Hematopoietic multipotent progenitor cell treated with erythropoietin and hydrocortisone succinate and interleukin-3 and kit ligand, for 17 days (in vitro differentiated cells): ENCODE measurements around the gene MYOM3.

Experiments used
- DNase-seq: peaks from one replicate; pipeline ENCODE4 v3.0.0-alpha.2; 2015; ENCODE audit warnings: low spot score

Gene MYOM3

GRCh38 chr1:24138476-24139221 is 26.7 kb upstream of the MYOM3 start:
- no peak for DNase-seq

DNA sequence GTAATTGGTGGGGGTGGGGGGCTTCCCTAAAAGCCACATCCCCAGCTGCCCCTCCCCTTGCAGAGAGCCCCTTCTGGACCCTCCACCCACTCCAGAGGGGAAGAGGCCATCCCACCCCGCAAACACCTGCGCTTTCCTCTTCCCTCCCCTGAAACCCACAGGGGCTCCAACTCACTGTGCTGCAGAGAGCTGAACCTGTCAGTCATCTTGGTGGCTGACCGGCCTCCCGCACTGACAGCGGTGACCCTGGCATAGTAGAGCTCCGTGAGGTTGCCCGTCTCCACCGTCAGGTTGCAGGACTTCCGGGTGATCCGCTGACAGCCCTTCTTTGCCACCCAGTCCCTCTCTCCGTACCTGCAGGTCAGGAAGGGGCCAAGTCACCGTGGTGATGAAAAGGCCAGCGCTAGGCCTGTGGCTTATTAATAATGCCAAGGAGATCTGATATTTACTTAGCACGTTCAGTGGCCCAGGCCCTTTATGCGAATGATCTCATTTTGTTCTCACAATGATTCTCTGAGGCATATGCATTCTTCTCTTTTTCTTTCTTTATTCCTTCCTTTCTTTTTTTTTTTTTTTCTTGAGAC is 25.1 kb upstream of the MYOM3 start:
- DNase-seq, result no peak

GRCh38 chr1:24134376-24134775 is 22.4 kb upstream of the MYOM3 start:
- DNase-seq, result no peak

DNA sequence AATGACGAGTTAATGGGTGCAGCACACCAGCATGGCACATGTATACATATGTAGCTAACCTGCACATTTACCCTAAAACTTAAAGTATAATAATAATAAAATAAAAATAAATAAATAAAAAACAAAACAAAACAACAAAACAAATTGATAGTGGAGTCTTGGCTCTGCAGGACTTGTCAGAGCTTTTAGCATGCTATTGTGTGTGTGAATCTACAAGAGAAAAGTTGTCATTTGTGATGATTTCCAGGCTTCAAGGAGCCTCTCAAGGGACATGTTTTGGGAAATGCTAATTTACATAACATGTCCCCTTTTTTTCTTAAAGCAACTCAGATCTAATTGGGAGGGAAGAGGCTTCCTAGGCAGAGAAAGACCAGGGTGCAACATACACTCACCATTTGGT is 21.9 kb upstream of the MYOM3 start:
- DNase-seq, result no peak

DNA sequence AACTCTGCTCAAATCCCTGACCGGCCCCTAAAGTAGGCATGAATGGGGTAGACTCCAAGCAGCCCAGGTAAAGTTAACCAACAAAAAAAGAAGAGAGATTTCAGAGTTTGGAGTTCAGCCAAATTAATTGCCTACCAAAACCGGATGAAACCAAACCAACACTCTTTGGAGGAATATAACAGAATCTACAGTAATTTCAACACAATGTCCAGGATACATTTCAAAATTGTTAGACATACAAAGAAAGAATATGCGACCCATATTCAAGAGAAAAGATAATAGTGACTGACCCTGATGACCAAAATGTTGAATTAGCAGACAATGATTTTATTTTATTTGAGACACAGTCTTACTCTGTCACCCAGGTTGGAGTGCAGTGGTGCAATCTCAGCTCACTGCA is 18.4 kb upstream of the MYOM3 start:
- DNase-seq, result no peak

GRCh38 chr1:24127801-24128363 is 15.9 kb upstream of the MYOM3 start:
- DNase-seq, result no peak

DNA sequence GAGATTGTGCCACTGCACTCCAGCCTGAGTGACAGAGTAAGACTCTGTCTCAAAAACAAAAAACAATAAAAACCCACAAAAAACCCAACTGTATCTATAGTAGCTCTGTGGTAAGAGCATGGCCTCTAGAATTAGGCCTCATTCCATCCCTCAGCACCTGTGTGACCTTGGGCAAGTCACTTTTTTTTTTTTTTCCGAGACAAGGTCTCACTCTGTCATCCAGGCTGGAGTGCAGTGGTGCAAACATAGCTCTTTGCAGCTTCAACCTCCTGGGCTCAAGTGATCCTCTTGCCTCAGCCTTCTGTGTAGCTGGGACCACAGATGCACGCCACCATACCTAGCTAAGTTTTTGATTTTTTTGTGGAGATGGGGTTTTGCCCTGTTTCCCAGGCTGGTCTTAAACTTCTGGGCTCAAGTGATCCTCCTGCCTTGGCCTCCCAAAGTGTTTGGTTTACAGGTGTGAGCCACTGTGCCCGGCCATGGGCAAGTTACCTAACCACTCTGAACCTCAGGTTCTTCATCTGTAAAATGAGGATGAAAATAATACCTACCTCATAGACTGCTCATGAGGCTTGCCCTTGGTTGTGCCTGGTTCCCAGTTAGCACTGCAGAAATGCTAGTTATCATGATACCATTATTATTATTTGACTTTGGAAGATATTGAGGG is 15.3 kb upstream of the MYOM3 start:
- DNase-seq, result no peak

DNA sequence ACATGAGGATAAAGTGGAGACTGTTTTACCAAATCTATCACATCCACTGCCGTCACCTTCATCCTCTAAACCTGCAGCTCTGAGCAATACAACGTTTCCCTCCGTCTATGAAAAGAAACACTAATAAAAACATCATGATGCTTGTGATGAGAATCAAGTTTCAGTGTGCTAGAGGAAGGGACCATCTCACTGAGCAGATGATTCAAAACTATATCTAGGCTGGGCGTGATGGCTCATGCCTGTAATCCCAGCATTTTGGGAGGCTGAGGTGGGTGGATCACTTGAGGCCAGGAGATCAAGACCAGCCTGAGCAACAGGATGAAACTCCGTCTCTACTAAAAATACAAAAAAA is 14.7 kb upstream of the MYOM3 start:
- DNase-seq, result no peak

DNA sequence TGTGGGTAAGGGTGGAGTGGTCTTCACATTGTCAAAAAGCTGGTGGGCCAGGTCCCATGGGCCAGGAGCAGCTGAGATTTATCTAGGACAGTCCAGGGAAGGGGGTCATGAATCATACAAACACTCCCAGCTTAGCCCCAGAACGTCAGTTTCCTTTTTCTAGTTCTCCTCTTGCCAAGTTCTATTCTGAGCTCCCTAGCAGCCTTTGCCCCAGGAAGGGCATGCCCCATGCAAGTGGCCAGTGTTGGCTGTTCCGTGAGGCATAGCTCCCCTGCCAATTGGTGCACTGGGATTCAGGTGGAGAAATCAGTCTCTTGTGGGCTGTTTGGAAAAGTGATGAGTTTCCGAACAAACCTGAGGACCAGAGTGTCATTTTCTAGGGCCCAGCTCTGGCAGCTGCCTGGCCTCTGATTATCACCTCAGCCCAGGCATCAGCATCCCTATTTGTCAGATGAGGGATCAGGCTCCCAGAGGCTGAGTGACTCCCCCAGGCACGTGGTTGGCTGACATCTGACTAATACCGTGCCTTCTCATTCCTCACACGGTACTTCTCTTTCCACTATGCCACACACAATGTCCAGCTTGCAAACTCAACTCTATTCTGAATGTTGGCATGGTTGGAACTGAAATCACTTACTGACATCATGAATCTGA is 14.2 kb upstream of the MYOM3 start:
- DNase-seq, result no peak

DNA sequence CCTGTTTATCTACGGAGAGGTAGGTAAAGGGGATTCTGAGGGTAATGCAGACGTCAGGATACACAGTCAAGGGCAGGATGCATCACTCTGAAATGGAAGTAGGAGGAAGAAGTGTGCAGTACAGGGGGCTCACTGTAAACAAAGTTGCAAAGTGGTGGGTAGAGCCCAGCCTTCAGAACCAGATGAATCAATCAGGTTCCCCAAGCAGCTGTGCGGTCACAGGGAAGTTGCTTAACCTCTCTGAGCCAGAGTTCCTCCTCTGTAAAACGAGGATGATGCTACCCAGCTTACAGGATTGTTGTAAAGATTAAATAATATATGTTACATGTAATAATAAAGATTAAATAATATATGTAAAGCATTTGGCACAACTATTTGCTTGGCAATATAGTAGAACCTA is 13.5 kb upstream of the MYOM3 start:
- no peak for DNase-seq

- DNase-seq, result no peak
Measured at GRCh38 chr1:24124980-24125379, 13.0 kb upstream of the MYOM3 start.

- DNase-seq, result no peak
Measured at GRCh38 chr1:24123611-24124010, 11.7 kb upstream of the MYOM3 start.

DNA sequence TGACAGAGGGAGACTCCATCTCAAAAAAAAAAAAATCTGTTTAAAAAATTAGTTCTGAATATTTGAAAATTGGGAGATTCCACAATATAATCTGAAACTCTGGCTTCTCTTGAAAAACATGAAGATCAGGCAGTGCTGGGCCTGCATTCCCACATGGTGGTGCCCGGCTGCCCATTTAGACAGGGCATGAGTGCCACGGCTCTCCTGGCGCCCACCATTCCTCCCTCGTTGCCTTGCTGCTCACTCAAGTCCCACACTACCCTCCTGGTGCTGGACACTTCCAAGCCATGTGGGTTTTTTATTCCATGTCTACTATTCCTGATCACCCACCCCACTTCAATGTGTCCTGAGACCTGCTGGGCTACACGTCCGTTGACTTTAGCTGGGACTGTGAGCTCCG is 10.8 kb upstream of the MYOM3 start:
- no peak for DNase-seq

- DNase-seq, result no peak
Measured at GRCh38 chr1:24121406-24121805, 9.5 kb upstream of the MYOM3 start.

- DNase-seq, result no peak
Measured at GRCh38 chr1:24120965-24121364, 9.0 kb upstream of the MYOM3 start.

DNA sequence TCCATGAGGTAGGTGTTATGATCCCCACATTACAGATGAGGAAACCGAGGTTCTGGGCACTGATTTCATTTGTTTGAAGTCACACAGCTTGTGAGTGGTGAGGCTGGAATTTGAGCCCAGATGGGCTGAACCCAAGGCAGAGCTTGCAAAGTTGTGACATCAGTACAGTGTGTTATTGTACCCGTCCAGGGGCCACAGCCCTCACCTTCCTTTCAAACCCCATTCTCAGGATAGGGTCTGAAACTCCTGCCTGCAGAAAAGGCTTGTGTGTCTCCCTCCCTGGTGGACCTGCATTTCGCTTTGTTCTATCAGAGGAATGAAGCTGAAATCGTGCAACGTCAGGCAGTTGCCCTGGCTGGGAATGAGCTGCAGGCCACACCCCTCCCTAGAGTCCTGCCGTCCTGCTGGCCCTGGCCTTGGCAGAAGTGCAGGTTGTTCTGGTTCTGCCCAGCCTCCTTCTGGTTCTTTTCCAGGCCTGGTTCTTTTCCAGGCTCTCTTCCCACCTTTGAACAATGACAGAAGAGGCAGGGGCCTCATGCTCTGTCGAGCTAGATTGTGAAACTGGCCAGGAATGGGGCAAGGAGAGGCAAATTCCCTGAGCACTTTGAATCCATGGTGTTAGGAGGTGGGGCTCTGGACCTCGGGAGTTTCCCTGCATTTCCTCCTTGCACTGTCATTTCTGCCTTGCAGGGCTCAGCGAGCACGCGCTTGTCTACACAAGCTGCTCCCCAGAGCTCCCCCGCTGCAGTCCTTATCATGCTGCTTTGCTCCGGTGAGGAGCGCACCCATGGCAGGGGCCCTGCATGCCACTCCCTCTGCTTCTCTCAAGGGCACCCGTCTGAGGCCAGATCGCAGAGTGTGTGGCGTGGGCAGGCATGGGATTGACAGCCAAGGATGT is 8.2 kb upstream of the MYOM3 start:
- DNase-seq, result no peak

DNA sequence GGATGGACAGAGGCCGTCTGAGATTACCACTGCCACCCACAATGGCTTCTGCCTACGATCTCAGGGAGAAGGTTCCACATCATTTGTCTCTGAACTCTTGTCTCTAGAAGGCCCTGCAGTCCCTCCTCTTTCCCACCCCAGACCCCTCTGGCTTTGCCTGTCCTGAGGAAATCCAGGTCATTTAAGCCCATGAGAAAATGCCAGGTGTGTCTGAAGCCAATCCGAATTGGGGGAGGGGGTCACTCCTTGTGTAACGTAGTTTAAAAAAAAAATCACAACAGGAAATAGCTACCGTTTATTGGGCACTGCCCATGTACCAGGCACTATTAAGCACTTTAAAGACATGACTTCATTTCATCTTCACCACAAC is 7.5 kb upstream of the MYOM3 start:
- DNase-seq, result no peak

DNA sequence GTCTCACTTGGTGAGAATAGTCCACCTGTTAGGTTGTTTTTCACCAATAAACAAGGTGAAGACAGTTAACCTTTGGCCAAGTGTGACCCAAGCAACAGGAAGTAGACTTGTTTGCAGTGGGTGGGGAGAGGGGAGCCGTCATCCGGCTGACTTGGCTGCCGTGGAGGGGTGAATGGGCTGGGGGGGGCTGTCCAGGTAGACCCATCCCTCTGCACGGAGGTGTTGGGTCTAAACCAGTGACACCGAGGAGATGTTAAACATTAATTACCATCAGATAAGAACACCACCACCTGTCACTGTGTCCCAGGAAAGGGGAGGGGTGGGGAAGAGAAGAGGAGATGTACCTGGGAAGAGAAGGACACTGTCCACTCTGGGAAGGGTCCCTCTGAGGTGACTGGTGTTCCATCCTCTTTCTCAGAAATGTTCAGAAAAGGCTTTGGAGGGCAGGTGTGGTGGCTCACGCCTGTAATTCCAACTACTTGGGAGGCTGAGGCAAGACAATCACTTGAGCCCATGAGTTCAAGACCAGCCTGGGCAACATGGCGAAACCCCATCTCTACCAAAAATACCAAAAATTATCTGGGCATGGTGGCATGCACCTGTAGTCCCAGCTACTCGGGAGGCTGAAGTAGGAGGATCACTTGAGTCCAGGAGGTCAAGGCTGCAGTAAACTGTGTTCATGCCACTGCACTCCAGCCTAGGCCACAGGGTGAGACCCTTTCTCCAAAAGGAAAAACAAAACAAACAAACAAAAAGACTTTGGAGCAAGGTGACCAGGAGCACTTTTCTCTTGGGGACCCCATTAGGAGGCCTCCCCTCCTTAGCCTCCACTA is 6.7 kb upstream of the MYOM3 start:
- no peak for DNase-seq

- no peak for DNase-seq
Measured at GRCh38 chr1:24117722-24118409, 5.9 kb upstream of the MYOM3 start.

DNA sequence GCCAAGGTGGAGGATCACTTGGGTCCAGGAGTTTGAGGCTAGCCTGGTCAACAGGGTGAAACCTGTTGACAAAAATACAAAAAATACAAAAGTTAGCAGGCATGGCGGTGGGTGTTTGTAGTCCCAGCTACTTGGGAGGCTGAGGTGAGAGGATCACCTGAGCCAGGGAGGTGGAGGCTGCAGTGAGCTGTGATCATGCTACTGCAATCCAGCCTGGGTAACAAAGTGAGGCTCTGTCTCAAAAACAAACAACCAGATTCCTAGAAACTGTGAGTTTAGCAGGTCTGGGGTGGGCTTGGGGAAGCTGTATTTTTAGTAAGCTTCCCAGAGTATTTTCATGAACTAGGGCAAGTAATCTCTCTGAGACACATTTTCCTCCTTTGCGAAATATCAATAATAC is 5.2 kb upstream of the MYOM3 start:
- DNase-seq, result no peak
